ENCODE measurements around the gene VIPR2.

The VIPR2 gene

DNA sequence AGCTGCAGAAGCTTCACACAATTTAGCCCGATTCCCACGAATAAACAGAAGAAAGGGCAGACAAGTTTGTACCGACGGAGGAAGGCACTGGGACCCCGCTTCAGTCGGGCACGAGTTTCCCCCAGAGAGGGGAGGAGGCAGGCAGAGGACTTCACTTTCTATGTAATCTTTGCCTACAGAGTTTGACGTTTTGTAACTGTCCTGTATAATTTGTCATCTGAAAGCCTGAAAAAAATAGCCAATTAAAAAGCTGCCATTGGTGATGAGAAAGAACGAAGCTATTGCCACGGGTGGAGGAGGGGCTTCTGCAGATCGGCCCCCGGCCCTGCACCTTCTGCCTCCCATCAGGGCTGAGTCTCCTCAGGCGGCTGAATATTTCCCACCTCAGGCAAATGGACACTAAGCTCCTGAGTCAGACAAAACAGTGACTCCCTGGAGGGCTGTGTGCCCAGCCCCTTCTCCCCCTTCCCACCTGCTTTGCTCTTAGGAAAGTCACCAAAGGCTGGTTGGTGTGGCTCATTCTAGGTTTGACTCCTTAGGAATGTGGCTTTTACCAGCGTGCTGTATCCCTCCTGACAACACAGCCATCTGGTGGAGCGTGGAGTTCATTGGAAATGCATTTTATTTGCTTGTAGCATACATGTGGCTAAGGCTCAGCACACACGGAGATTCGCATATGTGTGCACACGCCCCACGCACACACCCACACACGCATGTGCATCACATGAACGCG is 117.4 kb downstream of the VIPR2 start:
- H3K4me1 Mint-ChIP-seq (ENCODE audit: low read depth), result peaks cover 10% of the 10 kb centered on the region
- H3K4me3 Mint-ChIP-seq, result no peak overlapping the region
- no peak overlapping the region for H3K27ac Mint-ChIP-seq
- no peaks in the 10 kb centered on the region for H3K36me3 Mint-ChIP-seq
- no peaks in the 10 kb centered on the region for H3K9me3 Mint-ChIP-seq (ENCODE audit: low read depth)
- peaks cover 12% of the 10 kb centered on the region for H3K27me3 Mint-ChIP-seq

DNA sequence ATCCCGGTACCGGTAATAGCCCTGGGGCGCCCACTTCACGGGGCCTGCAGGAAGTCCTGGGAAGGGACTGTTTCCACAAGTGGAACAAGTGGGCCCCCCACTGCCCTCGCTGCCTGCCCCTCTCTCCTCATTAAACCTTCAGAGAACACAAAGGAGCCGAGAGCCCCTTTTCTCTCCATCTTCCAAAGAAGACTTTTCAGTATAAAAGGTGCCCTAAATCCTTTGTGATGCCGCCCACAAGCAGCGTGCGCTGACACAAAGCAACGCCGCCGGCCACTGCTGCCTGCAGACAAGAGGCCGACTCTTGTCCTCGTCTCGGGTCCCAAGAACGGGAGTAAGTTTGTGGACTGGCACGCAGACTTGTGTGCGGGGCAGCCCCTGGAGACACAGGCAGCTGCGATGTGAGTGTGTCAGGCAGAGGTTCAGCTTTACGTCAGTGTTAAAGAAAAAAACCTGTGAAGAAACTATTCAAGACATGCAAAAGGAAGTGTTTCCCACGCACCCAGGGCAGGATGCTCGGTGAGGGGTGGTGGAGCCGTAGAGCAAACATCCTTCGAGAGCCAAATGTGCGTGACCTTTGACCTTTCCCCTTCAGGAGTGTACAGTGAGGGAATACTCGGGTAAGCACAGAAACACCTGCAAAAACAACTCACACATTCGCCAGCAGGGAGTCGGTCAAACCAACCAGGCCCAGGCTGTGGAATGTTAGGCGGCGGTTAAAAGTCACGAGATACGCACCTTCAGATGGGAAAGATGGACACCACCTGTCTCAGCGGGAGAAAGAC is 118.2 kb downstream of the VIPR2 start:
- no peaks in the 10 kb centered on the region for H3K36me3 Mint-ChIP-seq
- peaks cover 8% of the 10 kb centered on the region for H3K27me3 Mint-ChIP-seq
- no peak overlapping the region for H3K4me3 Mint-ChIP-seq
- H3K9me3 Mint-ChIP-seq (ENCODE audit: low read depth), result no peaks in the 10 kb centered on the region
- H3K27ac Mint-ChIP-seq, result no peak overlapping the region
- peaks cover 10% of the 10 kb centered on the region for H3K4me1 Mint-ChIP-seq (ENCODE audit: low read depth)

- Mint-ChIP-seq H3K4me3 (no peak overlapping the region), H3K27me3 (peaks cover 6% of the 10 kb centered on the region), H3K27ac (no peak overlapping the region), H3K36me3 (no peaks in the 10 kb centered on the region), H3K9me3 (ENCODE audit: low read depth) (no peaks in the 10 kb centered on the region), H3K4me1 (ENCODE audit: low read depth) (peaks cover 10% of the 10 kb centered on the region)
These were observed 119.4 kb downstream of the VIPR2 start for GRCh38 chr7:159025161-159025779.

DNA sequence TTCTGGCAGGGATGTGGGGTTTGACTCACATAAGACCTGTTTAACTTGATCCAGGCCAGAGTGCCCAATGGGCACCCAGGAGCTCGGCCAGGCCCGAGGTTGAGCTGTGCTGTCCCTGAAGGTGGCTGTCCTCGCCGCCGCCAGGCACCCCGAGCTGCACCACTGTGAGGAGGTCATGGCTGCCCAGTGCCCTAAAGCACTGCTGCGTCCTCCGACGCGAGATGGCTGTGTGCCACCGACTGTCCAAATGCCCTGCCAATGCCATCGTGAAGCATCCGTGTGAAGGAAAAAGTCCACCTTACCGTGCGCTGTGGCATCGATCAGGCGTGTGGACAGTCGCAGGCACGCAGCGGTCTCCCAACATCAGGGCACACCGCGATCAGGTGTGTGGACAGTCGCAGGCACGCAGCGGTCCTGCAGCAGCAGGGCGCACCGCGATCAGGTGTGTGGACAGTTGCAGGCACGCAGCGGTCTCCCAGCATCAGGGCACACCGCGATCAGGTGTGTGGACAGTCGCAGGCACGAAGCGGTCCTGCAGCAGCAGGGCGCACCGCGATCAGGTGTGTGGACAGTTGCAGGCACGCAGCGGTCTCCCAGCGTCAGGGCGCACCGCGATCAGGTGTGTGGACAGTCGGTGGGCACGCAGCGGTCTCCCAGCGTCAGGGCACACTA is 120.3 kb downstream of the VIPR2 start:
- Mint-ChIP-seq H3K4me3 (no peak overlapping the region), H3K27ac (no peak overlapping the region), H3K4me1 (ENCODE audit: low read depth) (peaks cover 10% of the 10 kb centered on the region), H3K9me3 (ENCODE audit: low read depth) (no peaks in the 10 kb centered on the region), H3K27me3 (peaks cover 6% of the 10 kb centered on the region), H3K36me3 (no peaks in the 10 kb centered on the region)

GRCh38 chr7:159023746-159024145 is 120.9 kb downstream of the VIPR2 start:
- H3K27me3 Mint-ChIP-seq, result peaks cover 6% of the 10 kb centered on the region
- H3K4me3 Mint-ChIP-seq, result no peak overlapping the region
- no peaks in the 10 kb centered on the region for H3K36me3 Mint-ChIP-seq
- H3K4me1 Mint-ChIP-seq (ENCODE audit: low read depth), result peaks cover 10% of the 10 kb centered on the region
- no peaks in the 10 kb centered on the region for H3K9me3 Mint-ChIP-seq (ENCODE audit: low read depth)
- H3K27ac Mint-ChIP-seq, result no peak overlapping the region

- peaks cover 6% of the 10 kb centered on the region for H3K27me3 Mint-ChIP-seq
- H3K36me3 Mint-ChIP-seq, result no peaks in the 10 kb centered on the region
- no peaks in the 10 kb centered on the region for H3K9me3 Mint-ChIP-seq (ENCODE audit: low read depth)
- no peak overlapping the region for H3K4me3 Mint-ChIP-seq
- peaks cover 10% of the 10 kb centered on the region for H3K4me1 Mint-ChIP-seq (ENCODE audit: low read depth)
- H3K27ac Mint-ChIP-seq, result no peak overlapping the region
These were observed 121.5 kb downstream of the VIPR2 start for GRCh38 chr7:159023206-159023605.

- Mint-ChIP-seq H3K4me1 (ENCODE audit: low read depth) (peaks cover 13% of the 10 kb centered on the region), H3K4me3 (no peak overlapping the region), H3K27me3 (peaks cover 4% of the 10 kb centered on the region), H3K9me3 (ENCODE audit: low read depth) (no peaks in the 10 kb centered on the region), H3K27ac (no peak overlapping the region), H3K36me3 (no peaks in the 10 kb centered on the region)
These were observed 122.3 kb downstream of the VIPR2 start for GRCh38 chr7:159022238-159022993.

DNA sequence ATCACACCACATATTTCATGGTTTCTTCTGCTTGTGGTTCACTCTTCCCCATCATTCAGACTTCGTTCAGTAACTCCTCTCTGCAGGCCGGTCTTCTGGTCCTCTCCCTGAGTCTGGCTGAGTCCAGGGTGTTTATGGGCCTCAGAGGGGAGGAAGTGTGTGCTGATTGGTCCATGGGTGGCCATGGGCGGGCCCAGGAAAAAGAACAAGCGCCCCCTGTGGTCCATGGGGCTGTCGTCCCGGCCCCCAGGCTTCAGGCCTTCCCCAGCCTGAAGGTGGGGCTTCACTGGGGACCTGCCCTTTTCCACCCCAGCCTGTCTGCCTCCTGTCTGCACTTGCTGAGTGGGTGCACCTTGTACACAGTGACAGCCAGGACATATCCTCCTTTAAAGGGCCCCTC is 123.7 kb downstream of the VIPR2 start:
- H3K4me1 Mint-ChIP-seq (ENCODE audit: low read depth), result peaks cover 4% of the 10 kb centered on the region
- no peaks in the 10 kb centered on the region for H3K9me3 Mint-ChIP-seq (ENCODE audit: low read depth)
- H3K27ac Mint-ChIP-seq, result no peak overlapping the region
- peaks cover 1% of the 10 kb centered on the region for H3K27me3 Mint-ChIP-seq
- no peaks in the 10 kb centered on the region for H3K36me3 Mint-ChIP-seq
- no peak overlapping the region for H3K4me3 Mint-ChIP-seq

DNA sequence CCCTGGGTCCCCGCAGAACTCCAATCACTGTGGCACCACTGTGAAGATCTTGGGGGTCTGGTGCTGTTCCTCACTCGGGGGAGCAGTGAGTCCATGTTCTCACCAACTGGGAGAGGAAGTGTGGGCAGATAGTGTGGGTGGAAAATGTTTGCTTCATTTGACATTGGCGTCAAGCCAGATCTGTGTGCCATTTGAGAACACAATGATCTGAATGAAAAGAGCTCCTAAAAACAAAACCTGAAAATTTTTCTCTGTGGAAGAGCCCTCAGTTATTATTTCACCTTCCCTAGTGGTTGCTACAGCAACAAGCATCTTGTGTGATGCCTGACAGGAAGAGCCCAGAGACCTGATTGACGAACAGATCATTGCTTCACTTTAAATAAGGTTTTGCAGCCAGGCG is 125.6 kb downstream of the VIPR2 start:
- peaks cover 4% of the 10 kb centered on the region for H3K4me1 Mint-ChIP-seq (ENCODE audit: low read depth)
- H3K4me3 Mint-ChIP-seq, result no peak overlapping the region
- no peak overlapping the region for H3K27ac Mint-ChIP-seq
- no peaks in the 10 kb centered on the region for H3K9me3 Mint-ChIP-seq (ENCODE audit: low read depth)
- H3K27me3 Mint-ChIP-seq, result no peaks in the 10 kb centered on the region
- H3K36me3 Mint-ChIP-seq, result no peaks in the 10 kb centered on the region

GRCh38 chr7:159017741-159018140 is 126.9 kb downstream of the VIPR2 start:
- H3K4me3 Mint-ChIP-seq, result no peak overlapping the region
- H3K36me3 Mint-ChIP-seq, result no peaks in the 10 kb centered on the region
- peaks cover 2% of the 10 kb centered on the region for H3K4me1 Mint-ChIP-seq (ENCODE audit: low read depth)
- H3K27ac Mint-ChIP-seq, result no peak overlapping the region
- H3K27me3 Mint-ChIP-seq, result no peaks in the 10 kb centered on the region
- no peaks in the 10 kb centered on the region for H3K9me3 Mint-ChIP-seq (ENCODE audit: low read depth)

- Mint-ChIP-seq H3K4me1 (ENCODE audit: low read depth) (peaks cover 2% of the 10 kb centered on the region), H3K36me3 (no peaks in the 10 kb centered on the region), H3K27me3 (no peaks in the 10 kb centered on the region), H3K4me3 (no peak overlapping the region), H3K27ac (no peak overlapping the region), H3K9me3 (ENCODE audit: low read depth) (no peaks in the 10 kb centered on the region)
These were observed 127.5 kb downstream of the VIPR2 start for GRCh38 chr7:159017210-159017609.

GRCh38 chr7:159016591-159016990 is 128.1 kb downstream of the VIPR2 start:
- no peaks in the 10 kb centered on the region for H3K9me3 Mint-ChIP-seq (ENCODE audit: low read depth)
- H3K36me3 Mint-ChIP-seq, result no peaks in the 10 kb centered on the region
- no peak overlapping the region for H3K4me3 Mint-ChIP-seq
- H3K4me1 Mint-ChIP-seq (ENCODE audit: low read depth), result peaks cover 2% of the 10 kb centered on the region
- H3K27me3 Mint-ChIP-seq, result no peaks in the 10 kb centered on the region
- no peak overlapping the region for H3K27ac Mint-ChIP-seq

DNA sequence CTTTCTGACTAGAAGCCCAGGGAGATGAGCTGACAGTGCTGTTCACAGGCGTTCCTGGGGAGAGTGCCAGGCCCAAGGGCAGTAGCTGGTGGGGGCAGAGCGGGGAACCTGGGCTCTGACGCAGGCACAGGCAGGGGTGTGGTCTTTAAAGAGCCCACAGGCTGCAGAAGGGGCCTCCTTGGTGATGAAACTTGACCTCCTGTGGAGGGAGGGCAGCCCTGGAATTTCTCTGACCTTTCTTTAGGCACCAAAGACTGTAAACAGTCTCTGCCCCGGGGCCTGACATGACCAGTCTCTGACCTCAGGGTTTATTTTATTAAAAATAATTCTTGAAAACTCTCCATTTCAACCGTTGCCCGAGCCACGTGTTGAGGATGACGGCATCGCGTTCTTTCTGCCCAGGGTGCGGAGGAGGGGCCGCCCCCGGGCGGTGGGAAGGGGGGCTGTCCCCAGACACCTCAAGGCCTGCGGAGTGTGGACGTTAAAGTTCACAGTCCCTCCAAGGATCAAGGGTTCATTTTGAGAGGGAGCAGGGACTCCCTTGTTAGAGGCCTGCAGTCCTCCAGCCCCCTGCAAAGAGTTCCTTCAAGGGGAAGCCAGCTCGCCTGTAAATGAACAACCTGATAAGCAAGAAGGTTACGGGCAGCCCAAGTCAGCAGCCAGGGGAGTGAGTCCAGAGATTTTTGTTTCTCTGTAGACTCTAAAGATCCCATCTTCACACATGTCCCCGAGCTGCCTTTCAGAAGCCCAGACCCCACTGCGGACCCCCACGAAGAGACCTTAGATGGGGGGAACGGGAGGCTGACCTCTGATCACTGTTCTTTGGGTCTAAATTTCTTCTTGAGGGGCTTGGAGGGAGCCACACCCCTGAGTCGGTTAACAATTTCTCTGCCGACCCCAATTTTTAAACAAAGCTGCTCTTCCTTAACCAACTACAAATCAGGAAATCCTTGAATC is 128.9 kb downstream of the VIPR2 start:
- Mint-ChIP-seq H3K4me3 (no peak overlapping the region), H3K27ac (no peak overlapping the region), H3K4me1 (ENCODE audit: low read depth) (peaks cover 2% of the 10 kb centered on the region), H3K9me3 (ENCODE audit: low read depth) (no peaks in the 10 kb centered on the region), H3K27me3 (no peaks in the 10 kb centered on the region), H3K36me3 (no peaks in the 10 kb centered on the region)

All from activated naive CD8-positive, alpha-beta T cell (primary cell).